Activated CD4-positive, alpha-beta T cell treated with anti-CD3 and anti-CD28 coated beads, Interleukin-2, amount 50 U/mL, for 48 hours (primary cell): Measurements from ENCODE around the gene PARD3B.
"Not testable (repeated sequence)": the region's sequence is repeated elsewhere in the genome, so short reads cannot be mapped to it uniquely, and the experiment has no call there.

ENCODE experiments used
- DNase-seq, 2 experiments: peaks; one replicate each; pipeline ENCODE4 v3.0.0-alpha.2; 2020

PARD3B gene

GRCh38 chr2:205218056-205218455 is 672.8 kb downstream of the PARD3B start:
- DNase-seq, result no peak

GRCh38 chr2:205218816-205219215 is 673.5 kb downstream of the PARD3B start:
- not testable (repeated sequence) for DNase-seq

- no peak for DNase-seq
Measured at GRCh38 chr2:205220559-205220958, 675.3 kb downstream of the PARD3B start.

- DNase-seq, result no peak
Measured at GRCh38 chr2:205232086-205232485, 686.8 kb downstream of the PARD3B start.

GRCh38 chr2:205235434-205235833 is 690.2 kb downstream of the PARD3B start:
- DNase-seq, result no peak

GRCh38 chr2:205237524-205237923 is 692.2 kb downstream of the PARD3B start:
- DNase-seq, result no peak

GRCh38 chr2:205245001-205245400 is 699.7 kb downstream of the PARD3B start:
- no peak for DNase-seq

GRCh38 chr2:205245652-205246051 is 700.4 kb downstream of the PARD3B start:
- DNase-seq, result no peak

- DNase-seq, result no peak
Measured at GRCh38 chr2:205259121-205259520, 713.8 kb downstream of the PARD3B start.

GRCh38 chr2:205261516-205262020 is 716.3 kb downstream of the PARD3B start:
- DNase-seq, result no peak

- no peak for DNase-seq
Measured at GRCh38 chr2:205267323-205267722, 722.0 kb downstream of the PARD3B start.

GRCh38 chr2:205270689-205271088 is 725.4 kb downstream of the PARD3B start:
- no peak for DNase-seq

- DNase-seq, result no peak
Measured at GRCh38 chr2:205273148-205273547, 727.9 kb downstream of the PARD3B start.

- no peak for DNase-seq
Measured at GRCh38 chr2:205273627-205274026, 728.4 kb downstream of the PARD3B start.

GRCh38 chr2:205274801-205275200 is 729.5 kb downstream of the PARD3B start:
- DNase-seq, result no peak

GRCh38 chr2:205276116-205276777 is 731.0 kb downstream of the PARD3B start:
- DNase-seq, result no peak

- DNase-seq, result no peak
Measured at GRCh38 chr2:205280596-205281236, 735.4 kb downstream of the PARD3B start.

GRCh38 chr2:205283736-205284270 is 738.5 kb downstream of the PARD3B start:
- DNase-seq, result no peak

- DNase-seq, result no peak
Measured at GRCh38 chr2:205284334-205284733, 739.1 kb downstream of the PARD3B start.

GRCh38 chr2:205287316-205287715 is 742.0 kb downstream of the PARD3B start:
- no peak for DNase-seq

GRCh38 chr2:205288686-205289085 is 743.4 kb downstream of the PARD3B start:
- no peak for DNase-seq

GRCh38 chr2:205290299-205290698 is 745.0 kb downstream of the PARD3B start:
- DNase-seq, result no peak

- no peak for DNase-seq
Measured at GRCh38 chr2:205292665-205293295, 747.5 kb downstream of the PARD3B start.

GRCh38 chr2:205293559-205293958 is 748.3 kb downstream of the PARD3B start:
- DNase-seq, result no peak
